ENCODE data around the gene SYCP2L.

The SYCP2L gene

GRCh38 chr6:11007715-11008608 is 121.1 kb downstream of the SYCP2L start:
- no peak for DNase-seq

GRCh38 chr6:11008821-11009220 is 122.0 kb downstream of the SYCP2L start:
- DNase-seq: no peak

GRCh38 chr6:11009353-11009752 is 122.5 kb downstream of the SYCP2L start:
- DNase-seq: no peak

- DNase-seq: no peak
Observed at GRCh38 chr6:11011787-11012234, 125.0 kb downstream of the SYCP2L start.

GRCh38 chr6:11012295-11012754 is 125.5 kb downstream of the SYCP2L start:
- no peak for DNase-seq

GRCh38 chr6:11012976-11013720 is 126.3 kb downstream of the SYCP2L start:
- DNase-seq: no peak

- DNase-seq: no peak
Observed at GRCh38 chr6:11013721-11014070, 126.8 kb downstream of the SYCP2L start.

GRCh38 chr6:11015102-11015501 is 128.2 kb downstream of the SYCP2L start:
- DNase-seq: no peak

GRCh38 chr6:11016452-11016851 is 129.6 kb downstream of the SYCP2L start:
- DNase-seq: no peak

GRCh38 chr6:11017090-11017489 is 130.2 kb downstream of the SYCP2L start:
- no peak for DNase-seq

- DNase-seq: no peak
Observed at GRCh38 chr6:11018225-11018624, 131.4 kb downstream of the SYCP2L start.

GRCh38 chr6:11021003-11021402 is 134.2 kb downstream of the SYCP2L start:
- no peak for DNase-seq

- no peak for DNase-seq
Observed at GRCh38 chr6:11021714-11022113, 134.9 kb downstream of the SYCP2L start.

- peak in 1 of 51 donors; percentile 26 for DNase-seq
Observed at GRCh38 chr6:11023032-11023431, 136.2 kb downstream of the SYCP2L start.
